ENCODE results near the gene DUSP16.
A peak's percentile ranks its signal among the peaks of the same experiment; 100 is the strongest.

The DUSP16 gene

DNA sequence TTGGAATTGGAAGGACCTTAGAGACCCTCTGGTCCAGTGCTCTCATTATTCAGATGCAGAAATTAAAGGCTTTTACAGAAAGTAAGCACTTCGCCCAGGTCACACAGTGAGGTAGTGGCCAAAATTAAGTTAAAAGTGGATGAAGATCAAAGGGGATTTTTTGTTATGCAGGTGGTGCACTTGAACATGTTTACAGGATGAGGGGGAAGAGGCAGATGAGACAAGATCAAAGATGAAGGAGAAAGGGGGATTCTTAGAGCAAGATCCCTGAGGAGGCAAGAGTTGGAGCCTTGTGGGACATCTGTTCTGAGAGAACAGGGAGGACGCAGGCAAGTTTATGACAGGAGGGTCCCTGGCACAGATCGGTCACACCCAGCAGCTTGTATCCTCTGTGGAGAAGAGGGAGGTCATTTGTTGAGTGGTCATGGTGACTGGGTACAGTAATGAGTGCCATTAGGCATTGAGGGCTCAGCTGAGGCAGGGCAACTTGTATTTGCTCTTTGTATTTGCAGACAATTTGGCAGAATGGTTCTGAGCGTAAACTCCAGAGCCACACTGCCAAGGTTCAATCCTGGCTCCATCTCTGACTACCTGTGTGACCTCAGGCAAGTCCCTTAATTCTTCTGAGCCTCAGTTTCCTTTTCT lies 121.8 kb downstream of the DUSP16 start:
- no peak for DNase-seq (ENCODE audit: low read depth)

DNA sequence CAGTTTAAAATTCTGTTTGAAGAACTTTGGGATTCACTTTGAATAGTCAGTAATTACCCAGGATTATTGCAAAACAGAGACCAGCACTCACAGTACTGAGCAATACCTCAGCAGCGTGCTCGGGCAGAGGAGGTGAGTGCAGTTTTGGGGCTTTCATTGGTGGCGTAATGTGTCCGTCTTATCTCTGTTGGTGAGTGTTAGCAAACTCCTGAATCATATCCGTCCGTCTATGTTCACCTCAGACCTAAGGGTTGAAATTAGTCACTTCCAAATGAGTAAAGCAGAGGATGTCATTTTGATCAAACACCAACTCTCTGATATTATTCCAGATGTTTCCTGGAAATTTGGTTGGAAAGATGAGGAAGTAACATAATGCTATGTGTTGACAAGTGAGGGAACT lies 123.0 kb downstream of the DUSP16 start:
- DNase-seq (ENCODE audit: low read depth) = peak; percentile 36

DNA sequence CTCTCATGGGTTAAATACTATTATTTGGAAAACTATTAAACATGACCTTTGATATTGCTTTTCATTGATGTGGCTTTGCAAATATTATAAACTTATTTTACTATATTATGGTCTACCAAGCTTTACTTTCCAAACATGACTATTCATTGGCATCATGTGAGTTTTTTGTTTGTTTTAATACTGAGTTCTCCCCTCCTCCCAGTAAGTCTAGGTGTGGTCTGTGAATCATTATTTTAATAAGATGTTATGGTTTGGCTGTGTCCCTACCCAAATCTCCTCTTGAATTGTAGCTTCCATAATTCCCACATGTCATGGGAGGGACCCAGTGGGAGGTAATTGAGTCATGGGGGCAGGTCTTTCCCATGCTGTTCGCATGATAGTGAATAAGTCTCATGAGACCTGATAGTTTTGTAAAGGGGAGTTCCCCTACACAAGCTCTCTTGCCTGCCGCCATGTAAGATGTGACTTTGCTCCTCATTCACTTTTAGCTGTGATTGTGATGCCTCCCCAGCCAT lies 125.8 kb downstream of the DUSP16 start:
- no peak for DNase-seq (ENCODE audit: low read depth)

DNA sequence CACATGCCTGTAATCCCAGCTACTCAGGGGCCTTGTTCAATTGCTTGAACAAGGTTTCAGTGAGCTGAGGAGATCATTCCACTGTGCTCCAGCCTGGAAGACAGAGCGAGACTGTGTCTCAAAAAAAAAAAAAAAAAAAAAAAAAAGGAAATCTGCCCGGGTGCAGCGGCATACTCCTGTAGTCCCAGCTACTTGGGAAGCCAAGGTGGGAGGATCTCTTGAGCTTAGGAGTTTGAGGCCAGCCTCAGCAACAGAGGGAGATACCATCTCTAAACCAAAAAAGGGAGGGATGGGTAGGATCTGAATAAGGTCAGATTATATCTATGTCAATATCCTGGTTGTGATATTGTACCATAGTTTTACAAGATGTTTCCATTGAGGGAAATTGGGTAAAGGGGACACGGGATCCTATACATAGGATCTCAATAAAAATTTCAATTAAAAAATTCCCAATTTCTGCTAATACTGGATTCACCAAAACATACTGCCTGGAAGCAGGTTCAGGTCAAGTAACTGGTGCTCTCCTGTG lies 129.4 kb downstream of the DUSP16 start:
- no peak for DNase-seq (ENCODE audit: low read depth)

DNA sequence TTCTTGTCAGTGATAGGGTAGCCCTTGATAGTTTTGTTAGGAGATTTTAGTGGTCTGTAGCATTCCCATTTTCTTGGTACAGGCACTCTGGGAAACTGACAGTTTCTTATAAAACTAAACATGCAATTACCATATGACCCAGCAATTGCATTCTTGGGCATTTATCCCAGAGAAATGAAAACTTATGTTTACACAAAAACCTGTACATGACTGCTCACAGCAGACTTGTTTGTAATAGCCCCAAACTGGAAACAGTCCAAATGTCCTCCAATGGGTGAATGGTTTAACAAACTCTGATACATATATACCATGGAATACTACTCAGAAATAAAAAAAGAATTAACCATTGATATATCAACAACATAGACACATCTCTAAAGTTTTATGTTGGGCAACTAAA lies 130.3 kb downstream of the DUSP16 start:
- DNase-seq (ENCODE audit: low read depth) = no peak

DNA sequence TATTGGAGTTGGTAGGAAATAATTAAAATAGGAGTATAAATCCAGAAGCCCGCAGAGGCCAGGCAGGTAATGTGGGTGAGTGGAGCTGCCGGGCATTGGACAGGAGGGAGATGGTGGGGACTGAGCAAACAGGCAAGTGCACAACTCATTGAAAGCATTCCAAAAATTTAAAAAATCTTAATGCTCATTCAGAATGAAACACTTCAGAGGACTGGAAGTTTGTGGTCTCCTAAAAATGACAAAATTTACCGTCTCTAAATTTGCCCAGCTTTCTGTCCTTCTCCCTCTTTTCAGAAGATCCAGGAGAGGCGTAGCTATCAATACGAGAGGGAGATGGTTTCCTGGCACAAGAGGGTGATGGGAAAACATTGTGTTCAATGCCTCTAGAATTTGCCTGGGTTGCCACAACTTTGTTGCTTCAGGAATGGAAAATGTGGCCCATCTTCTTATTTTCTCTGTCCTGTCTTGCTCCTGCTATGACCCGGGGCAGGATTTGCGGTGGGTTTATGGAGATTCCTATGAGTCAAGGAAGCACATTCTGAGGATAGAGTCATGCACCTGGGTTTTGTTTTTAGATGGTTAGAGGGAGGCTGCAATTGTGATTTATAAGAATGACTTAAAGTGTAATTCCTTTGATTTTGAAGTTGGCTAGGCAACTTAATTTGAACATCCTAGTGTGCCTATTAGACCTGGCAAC lies 133.6 kb downstream of the DUSP16 start:
- no peak for DNase-seq (ENCODE audit: low read depth)

DNA sequence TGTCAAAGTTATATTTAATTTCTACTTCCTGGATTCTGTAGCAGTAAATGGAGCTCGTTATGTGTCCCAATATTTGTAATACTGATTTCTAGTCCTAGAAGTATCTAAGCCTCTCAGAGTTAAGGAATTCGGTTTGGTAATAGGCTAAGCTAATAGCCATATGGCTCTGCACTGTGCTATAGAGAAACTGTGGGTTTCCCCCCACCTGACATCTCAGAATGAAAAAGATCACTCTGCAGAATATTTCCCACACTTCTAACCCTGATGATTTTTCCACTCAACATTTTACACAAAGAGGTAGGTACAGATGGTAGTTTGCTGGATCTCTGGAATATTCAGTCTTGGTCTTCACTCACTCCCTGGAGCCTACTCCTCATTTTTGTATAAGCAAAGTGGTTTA lies 134.6 kb downstream of the DUSP16 start:
- no peak for DNase-seq (ENCODE audit: low read depth)

DNA sequence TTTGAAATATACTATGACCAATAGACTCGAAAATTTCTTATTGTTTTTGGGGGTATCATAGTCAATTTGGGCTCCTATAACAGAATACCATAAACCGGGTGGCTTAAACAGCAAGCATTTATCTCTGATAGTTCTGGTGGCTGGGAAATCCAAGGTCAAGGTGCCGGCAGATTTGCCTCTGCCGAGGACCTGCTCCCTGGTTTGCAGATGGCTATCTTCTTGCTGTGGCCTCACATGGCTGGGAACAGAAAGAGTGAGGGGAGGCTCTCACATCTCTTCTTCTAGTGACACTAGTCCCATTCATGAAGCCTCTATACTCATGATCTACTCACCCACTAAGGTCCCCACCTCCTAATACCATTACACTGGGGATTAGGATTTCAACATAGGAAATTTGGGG lies 135.1 kb downstream of the DUSP16 start:
- DNase-seq (ENCODE audit: low read depth) = no peak

DNA sequence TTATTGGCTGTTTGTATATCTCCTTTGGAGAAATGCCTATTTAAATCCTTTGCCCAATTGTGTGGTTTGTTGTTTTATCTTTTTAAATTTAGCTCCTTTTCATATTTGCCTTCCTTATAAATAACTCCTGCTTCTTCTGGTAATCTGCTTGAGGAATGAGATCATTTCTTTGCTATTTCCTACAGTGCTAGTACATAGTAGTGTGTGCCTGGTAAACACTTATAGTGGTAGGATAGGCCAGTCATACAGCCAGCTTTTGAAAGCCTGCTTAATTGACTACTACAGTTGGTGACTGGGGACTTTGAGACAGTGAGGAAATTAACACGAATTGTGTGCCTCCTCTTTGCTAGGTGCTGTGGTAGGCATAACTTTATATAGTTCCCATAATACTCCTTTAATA lies 137.0 kb downstream of the DUSP16 start:
- DNase-seq (ENCODE audit: low read depth) = no peak

DNA sequence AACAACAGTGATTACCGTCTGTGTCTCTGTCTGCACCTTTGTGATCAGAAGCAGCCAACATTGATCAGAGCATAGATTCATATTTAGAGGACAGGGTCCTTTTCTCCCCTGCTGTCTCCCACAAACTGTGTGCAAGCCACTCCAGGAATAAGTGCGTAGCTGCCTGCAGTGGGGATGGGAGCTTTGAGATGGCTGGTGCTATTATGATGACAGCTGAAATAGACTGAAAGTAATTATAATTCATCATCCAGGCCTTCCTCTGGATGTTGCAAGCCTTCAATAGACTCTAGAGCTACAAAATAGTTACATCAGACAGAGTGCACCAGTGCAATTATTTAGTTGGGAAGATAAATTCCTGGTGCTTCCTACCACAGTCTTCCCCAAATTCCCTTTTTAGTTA lies 137.7 kb downstream of the DUSP16 start:
- no peak for DNase-seq (ENCODE audit: low read depth)
